K562 (cell line): ENCODE data around the gene GCNT4. TPM values are rescaled to one million over a fixed set of nuclear protein-coding genes. Genes with fewer than 3 reads are reported as not detected.

Experiments used
- ATAC-seq: fragments of 200-7000 bp; cut with Tn5 transposase; 3 replicates; pipeline ENCODE4 v1.9.1; 2020; ENCODE audit warnings: moderate library complexity
- BruUV-seq: library from RNA; stranded (reverse); fragments of 400-500 nt; replicated peaks from 2 replicates; lab custom pipeline; 2021; lab: Mats Ljungman, UMichigan
- CTCF ChIA-PET: fragments of 300-600 bp; formaldehyde crosslinking; extraction: SDS; loops from one replicate; lab custom pipeline; 2021; ENCODE audit warnings: low intra/inter-chr PET ratio; lab: Yijun Ruan, JAX
- POLR2A ChIA-PET: fragments of 300-600, 350-650 bp; sonication (Branson Sonifier 250); formaldehyde crosslinking; extraction: SDS; loops from one replicate; lab custom pipeline; 2021; ENCODE audit warnings: antibody characterized with exemption, inconsistent platforms; lab: Yijun Ruan, JAX
- DNase-seq, 4 experiments: peaks; one replicate each; pipeline versions ENCODE4 v3.0.0 to v3.0.0-alpha.2; 2011 to 2018; ENCODE audit warnings: low spot score in 3 of 4, mixed read lengths in 3 of 4; ENCODE audit errors: extremely low read depth in 1 of 4
- FAIRE-seq: peaks from 2 replicates; lab custom pipeline; 2011; peaks lifted over from hg19 to GRCh38; lab: Jason Lieb, UNC
- H2AFZ ChIP-seq: 2 replicates; pipeline ENCODE4 v1.6.0; 2011; ENCODE audit warnings: low read depth, low read length, control low read depth, inconsistent platforms
- H3K27ac ChIP-seq: fragments of 200-600 bp; 3 replicates; pipeline ENCODE4 v1.8.0; 2011; ENCODE audit warnings: low read depth, mild to moderate bottlenecking, control low read depth, inconsistent platforms, low read length, moderate library complexity, mixed read lengths; ENCODE audit errors: extremely low read depth
- H3K27me3 ChIP-seq, 2 experiments: fragments of 300-600 bp in 1 of 2; 2 replicates in 1 of 2; 3 replicates in 1 of 2; pipeline versions ENCODE4 v1.6.0 to v1.8.0; 2011; ENCODE audit warnings: inconsistent platforms in 2 of 2, low read length in 2 of 2, mild to moderate bottlenecking in 1 of 2, mixed read lengths in 1 of 2, moderate library complexity in 1 of 2; ENCODE audit not compliant: control insufficient read depth in 2 of 2, insufficient read depth in 2 of 2
- H3K36me3 ChIP-seq: fragments of 300-600 bp; 3 replicates; pipeline ENCODE4 v1.8.0; 2011; ENCODE audit warnings: mild to moderate bottlenecking, low read length, inconsistent platforms; ENCODE audit not compliant: control insufficient read depth, insufficient read depth
- H3K4me1 ChIP-seq, 2 experiments: fragments of 200-600 bp in 1 of 2; replicated peaks in 1 of 2; 2 replicates in 1 of 2; 3 replicates in 1 of 2; pipeline versions ENCODE4 v1.5.1 to v1.8.0; 2011; ENCODE audit warnings: inconsistent platforms in 2 of 2, low read length in 2 of 2, mild to moderate bottlenecking in 1 of 2, mixed read lengths in 1 of 2, moderate library complexity in 1 of 2; ENCODE audit not compliant: control insufficient read depth in 2 of 2, insufficient read depth in 2 of 2
- H3K4me2 ChIP-seq: 2 replicates; pipeline ENCODE4 v1.6.1; 2011; ENCODE audit warnings: low read length, control low read depth, inconsistent platforms, mixed read lengths; ENCODE audit not compliant: insufficient read depth
- H3K4me3 ChIP-seq: fragments of 200-600 bp; sonication (generic), shearing (Covaris generic); 2 replicates; pipeline ENCODE4 v1.5.1; 2016; ENCODE audit warnings: control low read depth, inconsistent platforms
- H3K79me2 ChIP-seq: fragments of 200-600 bp; 3 replicates; pipeline ENCODE4 v1.8.0; 2011; ENCODE audit warnings: low read length, inconsistent platforms; ENCODE audit not compliant: control insufficient read depth, insufficient read depth
- H3K9ac ChIP-seq, 2 experiments: 2 replicates each; pipeline versions ENCODE4 v1.6.0 to v1.6.1; 2011; ENCODE audit warnings: low read depth in 2 of 2, low read length in 2 of 2, control low read depth in 1 of 2, inconsistent platforms in 1 of 2, mild to moderate bottlenecking in 1 of 2, mixed read lengths in 1 of 2; ENCODE audit not compliant: insufficient read depth in 1 of 2
- H3K9me1 ChIP-seq: one replicate; pipeline ENCODE4 v1.6.0; 2011; ENCODE audit warnings: inconsistent platforms, mild to moderate bottlenecking, low read length, moderate library complexity; ENCODE audit not compliant: control insufficient read depth, insufficient read depth
- H3K9me3 ChIP-seq: replicated peaks from 2 replicates; pipeline ENCODE4 v1.5.1; 2011; ENCODE audit warnings: low read depth, low read length, inconsistent platforms; ENCODE audit not compliant: control insufficient read depth, insufficient read depth
- H4K20me1 ChIP-seq: replicated peaks from 2 replicates; pipeline ENCODE4 v1.6.1; 2011; ENCODE audit warnings: low read length, inconsistent platforms, mixed read lengths; ENCODE audit not compliant: control insufficient read depth, insufficient read depth
- PHB ChIP-seq: fragments of 250-450 bp; sonication (Bioruptor Pico); IDR thresholded peaks from 2 replicates; pipeline ENCODE4 v1.5.0; 2021
- WGBS: fragments of 100-300 bp; shearing (Covaris generic); methylation state at CpG from one replicate; pipeline ENCODE4 v1.1.6; 2016; ENCODE audit warnings: low coverage, mixed read lengths; ENCODE audit not compliant: insufficient coverage; ENCODE audit errors: missing lambda C conversion rate; 5-methylcytosine and 5-hydroxymethylcytosine counted together
- in situ Hi-C: fragments of 300-500 bp; cut with MboI; formaldehyde crosslinking; loops from 4 replicates; pipeline ENCODE4 v1.15.0; 2018; ENCODE audit warnings: inconsistent platforms, mixed read lengths
- intact Hi-C: fragments of 100-400 bp; cut with micrococcal nuclease; formaldehyde crosslinking; loops from 2 replicates; pipeline ENCODE4 v1.14.2; 2022
- polyA plus RNA-seq, 8 experiments: library from polyadenylated mRNA; depleted of rRNA in 4 of 8; stranded (reverse) in 5 of 8; unstranded in 3 of 8; fragments of >200 nt; fragmentation: Nextera tagmentation in 2 of 8; fragmentation: Illumina TruSeq in 1 of 8; extraction: Ambion mirVana in 2 of 8; extraction: Trizol in 1 of 8; gene quantifications; 2 replicates each; pipeline versions ENCODE4 v1.2.1 to v1.2.3, GENCODE V29; 2011 to 2014; ENCODE audit warnings: inconsistent platforms in 1 of 8, missing spikeins in 1 of 8
- total RNA-seq, 7 experiments: library from RNA; depleted of rRNA in 6 of 7; stranded (reverse); fragments of >200 nt in 6 of 7; fragmentation: Illumina TruSeq in 2 of 7; extraction: Trizol in 2 of 7; gene quantifications; 2 replicates each; pipeline versions ENCODE4 v1.2.1 to v1.2.3, GENCODE V29; 2011 to 2021; ENCODE audit warnings: low replicate concordance in 1 of 7
- TF ChIP-seq, protein P1 (sequence below), 2 experiments: fragments of 450-650 bp in 1 of 2; sonication (generic) in 1 of 2; formaldehyde crosslinking in 1 of 2; IDR thresholded peaks; 2 replicates each; pipeline versions ENCODE4 v1.7.1 to v1.9.0; 2016 to 2022; ENCODE audit warnings: inconsistent platforms in 1 of 2, mild to moderate bottlenecking in 1 of 2, missing genetic modification reagents in 1 of 2

The GCNT4 gene
- total and polyA plus RNA-seq, 9 of the 15 experiments (the other 6 are each of a cell fraction or from before 2014, with no cell fraction given) = 0.01 TPM; not detected in 8

DNA sequence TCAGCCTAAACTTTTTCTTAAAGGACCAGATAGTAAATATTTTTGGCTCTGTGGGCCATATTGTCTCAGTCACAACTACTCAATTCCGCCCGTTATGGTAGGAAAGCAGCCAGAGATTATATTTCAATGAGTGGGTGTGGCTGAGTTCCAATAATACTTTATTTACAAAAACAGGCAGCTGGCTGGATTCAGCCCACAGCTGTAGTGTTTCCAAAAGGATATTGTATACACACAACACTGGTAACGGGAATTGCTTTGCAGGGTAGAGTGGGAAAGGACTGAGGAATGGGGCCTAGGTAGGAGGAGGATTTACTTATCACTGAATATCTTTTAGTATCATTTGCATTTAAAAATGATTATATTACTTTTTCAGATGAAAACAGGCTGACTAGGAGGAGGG lies 21.0 kb downstream of the GCNT4 start:
- ChIA-PET CTCF (no interaction called here), POLR2A (no interaction called here)
- no TSS peak for BruUV-seq
- no peak overlapping the region for H3K9ac ChIP-seq
- H3K4me1 ChIP-seq = no peaks in the 10 kb centered on the region
- no peak overlapping the region for H3K4me3 ChIP-seq
- no peak overlapping the region for H3K27ac ChIP-seq
- peaks cover 2 to 21% of the 10 kb centered on the region in 2 experiments; a peak in 4 of 5 replicates for H3K27me3 ChIP-seq
- no peaks in the 10 kb centered on the region for H4K20me1 ChIP-seq
- H3K36me3 ChIP-seq = no peaks in the 10 kb centered on the region
- H3K9me3 ChIP-seq = no peaks in the 10 kb centered on the region
- H3K79me2 ChIP-seq = no peaks in the 10 kb centered on the region
- no peak overlapping the region for H3K4me2 ChIP-seq
- 0% methylated on average over 3 of the region's 3 CpGs for WGBS
- TF ChIP-seq PHB (CRISPR knock-in tag) = no peak
- TF ChIP-seq, protein P1, sequence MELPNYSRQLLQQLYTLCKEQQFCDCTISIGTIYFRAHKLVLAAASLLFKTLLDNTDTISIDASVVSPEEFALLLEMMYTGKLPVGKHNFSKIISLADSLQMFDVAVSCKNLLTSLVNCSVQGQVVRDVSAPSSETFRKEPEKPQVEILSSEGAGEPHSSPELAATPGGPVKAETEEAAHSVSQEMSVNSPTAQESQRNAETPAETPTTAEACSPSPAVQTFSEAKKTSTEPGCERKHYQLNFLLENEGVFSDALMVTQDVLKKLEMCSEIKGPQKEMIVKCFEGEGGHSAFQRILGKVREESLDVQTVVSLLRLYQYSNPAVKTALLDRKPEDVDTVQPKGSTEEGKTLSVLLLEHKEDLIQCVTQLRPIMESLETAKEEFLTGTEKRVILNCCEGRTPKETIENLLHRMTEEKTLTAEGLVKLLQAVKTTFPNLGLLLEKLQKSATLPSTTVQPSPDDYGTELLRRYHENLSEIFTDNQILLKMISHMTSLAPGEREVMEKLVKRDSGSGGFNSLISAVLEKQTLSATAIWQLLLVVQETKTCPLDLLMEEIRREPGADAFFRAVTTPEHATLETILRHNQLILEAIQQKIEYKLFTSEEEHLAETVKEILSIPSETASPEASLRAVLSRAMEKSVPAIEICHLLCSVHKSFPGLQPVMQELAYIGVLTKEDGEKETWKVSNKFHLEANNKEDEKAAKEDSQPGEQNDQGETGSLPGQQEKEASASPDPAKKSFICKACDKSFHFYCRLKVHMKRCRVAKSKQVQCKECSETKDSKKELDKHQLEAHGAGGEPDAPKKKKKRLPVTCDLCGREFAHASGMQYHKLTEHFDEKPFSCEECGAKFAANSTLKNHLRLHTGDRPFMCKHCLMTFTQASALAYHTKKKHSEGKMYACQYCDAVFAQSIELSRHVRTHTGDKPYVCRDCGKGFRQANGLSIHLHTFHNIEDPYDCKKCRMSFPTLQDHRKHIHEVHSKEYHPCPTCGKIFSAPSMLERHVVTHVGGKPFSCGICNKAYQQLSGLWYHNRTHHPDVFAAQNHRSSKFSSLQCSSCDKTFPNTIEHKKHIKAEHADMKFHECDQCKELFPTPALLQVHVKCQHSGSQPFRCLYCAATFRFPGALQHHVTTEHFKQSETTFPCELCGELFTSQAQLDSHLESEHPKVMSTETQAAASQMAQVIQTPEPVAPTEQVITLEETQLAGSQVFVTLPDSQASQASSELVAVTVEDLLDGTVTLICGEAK (IDR thresholded peaks at IDR 0.05) = peak; percentile 69
- TF ChIP-seq, protein P1 (CRISPR knock-in tag; IDR thresholded peaks at IDR 0.05) = no peak
- TF ChIP-seq, all 486 proteins: peak for 1
- in situ Hi-C loops (no loop called here), intact Hi-C loops (no loop called here)
- no peak for ATAC-seq
- no peak for FAIRE-seq
- no peak overlapping the region for H2AFZ ChIP-seq
- no peak for DNase-seq
- no peaks in the 10 kb centered on the region for H3K9me1 ChIP-seq
